Activated T-helper 9 cell treated with anti-CD3 and anti-CD28 coated beads, Interleukin-2, amount 50 U/mL, for 16 hours (primary cell): ENCODE measurements around the gene IMP4.

Experiments used
- DNase-seq: peaks from one replicate; pipeline ENCODE4 v3.0.0-alpha.2; 2020; ENCODE audit warnings: low read depth

IMP4 gene

GRCh38 chr2:130377491-130377890 lies 34.8 kb downstream of the IMP4 start:
- DNase-seq = no peak

GRCh38 chr2:130378206-130378897 lies 35.7 kb downstream of the IMP4 start:
- DNase-seq = no peak

GRCh38 chr2:130378898-130379214 lies 36.2 kb downstream of the IMP4 start:
- no peak for DNase-seq

- DNase-seq = no peak
Observed at GRCh38 chr2:130380096-130380934, 37.6 kb downstream of the IMP4 start.

GRCh38 chr2:130381145-130381544 lies 38.4 kb downstream of the IMP4 start:
- DNase-seq = no peak

- DNase-seq = no peak
Observed at GRCh38 chr2:130381619-130382018, 38.9 kb downstream of the IMP4 start.

- no peak for DNase-seq
Observed at GRCh38 chr2:130382313-130382917, 39.7 kb downstream of the IMP4 start.

- DNase-seq = no peak
Observed at GRCh38 chr2:130385709-130386108, 43.0 kb downstream of the IMP4 start.

- no peak for DNase-seq
Observed at GRCh38 chr2:130387071-130387400, 44.3 kb downstream of the IMP4 start.

GRCh38 chr2:130387804-130388203 lies 45.1 kb downstream of the IMP4 start:
- DNase-seq = no peak

- no peak for DNase-seq
Observed at GRCh38 chr2:130388221-130388907, 45.7 kb downstream of the IMP4 start.

GRCh38 chr2:130389358-130389757 lies 46.7 kb downstream of the IMP4 start:
- no peak for DNase-seq

- no peak for DNase-seq
Observed at GRCh38 chr2:130389783-130390182, 47.1 kb downstream of the IMP4 start.

- no peak for DNase-seq
Observed at GRCh38 chr2:130390460-130391057, 47.9 kb downstream of the IMP4 start.

GRCh38 chr2:130391058-130391871 lies 48.6 kb downstream of the IMP4 start:
- DNase-seq = peak; percentile 48

- DNase-seq = no peak
Observed at GRCh38 chr2:130391872-130392670, 49.4 kb downstream of the IMP4 start.

- no peak for DNase-seq
Observed at GRCh38 chr2:130393318-130393910, 50.7 kb downstream of the IMP4 start.
